ENCODE results near the gene DAZAP2. TPM values are rescaled to one million over a fixed set of nuclear protein-coding genes. Genes with fewer than 3 reads are reported as not detected.

The DAZAP2 gene
- total and polyA plus RNA-seq, 2 experiments from 2014 or later, result 277 to 348 TPM

- no peak overlapping the region for H2AFZ ChIP-seq
- no peak for DNase-seq (ENCODE audit: low spot score)
- no peak for TF ChIP-seq EZH2phosphoT487 (IDR thresholded peaks at IDR 0.05; ENCODE audit: low read depth, severe bottlenecking, unreplicated experiment)
- no peak for TF ChIP-seq CTCF (IDR thresholded peaks at IDR 0.05; ENCODE audit: poor library complexity)
- no peak for TF ChIP-seq EZH2 (IDR thresholded peaks at IDR 0.05; ENCODE audit: borderline replicate concordance)
- H3K27ac ChIP-seq, result no peak overlapping the region
- H3K9me3 ChIP-seq (ENCODE audit: low read depth), result no peaks in the 10 kb centered on the region
- no peaks in the 10 kb centered on the region for H4K20me1 ChIP-seq (ENCODE audit: insufficient read depth, poor library complexity, severe bottlenecking)
- no peaks in the 10 kb centered on the region for H3K9me2 ChIP-seq (replicated peaks; ENCODE audit: insufficient read depth)
- H3K27me3 ChIP-seq, result no peaks in the 10 kb centered on the region
- no peaks in the 10 kb centered on the region for H3K36me3 ChIP-seq (replicated peaks; ENCODE audit: insufficient read depth, low read depth)
- H3K4me3 ChIP-seq, result no peak overlapping the region
- H3K4me2 ChIP-seq, result no peak overlapping the region
- H3K4me1 ChIP-seq (ENCODE audit: insufficient read depth), result no peaks in the 10 kb centered on the region
- H3K79me2 ChIP-seq, result no peaks in the 10 kb centered on the region
- WGBS (ENCODE audit: low lambda C conversion rate, missing lambda C conversion rate), result 94% methylated on average over 5 of the region's 5 CpGs
Observed at GRCh38 chr12:51202718-51203117, 35.9 kb upstream of the DAZAP2 start.

- H2AFZ ChIP-seq, result no peak overlapping the region
- no peaks in the 10 kb centered on the region for H3K4me1 ChIP-seq (ENCODE audit: insufficient read depth)
- H3K9me3 ChIP-seq (ENCODE audit: low read depth), result no peaks in the 10 kb centered on the region
- WGBS (ENCODE audit: low lambda C conversion rate, missing lambda C conversion rate), result 94% methylated on average over 6 of the region's 6 CpGs
- H3K4me3 ChIP-seq, result no peak overlapping the region
- H3K4me2 ChIP-seq, result no peak overlapping the region
- no peak for DNase-seq (ENCODE audit: low spot score)
- H3K9me2 ChIP-seq (replicated peaks; ENCODE audit: insufficient read depth), result no peaks in the 10 kb centered on the region
- no peaks in the 10 kb centered on the region for H3K79me2 ChIP-seq
- H3K27ac ChIP-seq, result no peak overlapping the region
- no peaks in the 10 kb centered on the region for H4K20me1 ChIP-seq (ENCODE audit: insufficient read depth, poor library complexity, severe bottlenecking)
- H3K36me3 ChIP-seq (replicated peaks; ENCODE audit: insufficient read depth, low read depth), result no peaks in the 10 kb centered on the region
- no peaks in the 10 kb centered on the region for H3K27me3 ChIP-seq
- no peak for TF ChIP-seq EZH2phosphoT487 (IDR thresholded peaks at IDR 0.05; ENCODE audit: low read depth, severe bottlenecking, unreplicated experiment)
- TF ChIP-seq CTCF (IDR thresholded peaks at IDR 0.05; ENCODE audit: poor library complexity), result no peak
- TF ChIP-seq EZH2 (IDR thresholded peaks at IDR 0.05; ENCODE audit: borderline replicate concordance), result no peak
Observed at GRCh38 chr12:51205350-51205749, 33.3 kb upstream of the DAZAP2 start.

- no peaks in the 10 kb centered on the region for H3K79me2 ChIP-seq
- no peak overlapping the region for H3K4me2 ChIP-seq
- WGBS (ENCODE audit: low lambda C conversion rate, missing lambda C conversion rate), result 95% methylated on average over 7 of the region's 7 CpGs
- H3K27me3 ChIP-seq, result no peaks in the 10 kb centered on the region
- H3K9me2 ChIP-seq (replicated peaks; ENCODE audit: insufficient read depth), result no peaks in the 10 kb centered on the region
- H2AFZ ChIP-seq, result no peak overlapping the region
- H3K4me1 ChIP-seq (ENCODE audit: insufficient read depth), result no peaks in the 10 kb centered on the region
- H3K9me3 ChIP-seq (ENCODE audit: low read depth), result no peaks in the 10 kb centered on the region
- no peak overlapping the region for H3K4me3 ChIP-seq
- no peak overlapping the region for H3K27ac ChIP-seq
- no peak for DNase-seq (ENCODE audit: low spot score)
- no peaks in the 10 kb centered on the region for H4K20me1 ChIP-seq (ENCODE audit: insufficient read depth, poor library complexity, severe bottlenecking)
- no peak for TF ChIP-seq EZH2 (IDR thresholded peaks at IDR 0.05; ENCODE audit: borderline replicate concordance)
- no peak for TF ChIP-seq EZH2phosphoT487 (IDR thresholded peaks at IDR 0.05; ENCODE audit: low read depth, severe bottlenecking, unreplicated experiment)
- TF ChIP-seq CTCF (IDR thresholded peaks at IDR 0.05; ENCODE audit: poor library complexity), result no peak
- H3K36me3 ChIP-seq (replicated peaks; ENCODE audit: insufficient read depth, low read depth), result no peaks in the 10 kb centered on the region
Observed at GRCh38 chr12:51208016-51208660, 30.5 kb upstream of the DAZAP2 start.

Data from hepatocyte (in vitro differentiated cells).